ENCODE results near the gene ENAH. TPM values are rescaled to one million over a fixed set of nuclear protein-coding genes. Genes with fewer than 3 reads are reported as not detected.

The ENAH gene
- total and polyA plus RNA-seq, 9 of the 15 experiments (the other 6 are each of a cell fraction or from before 2014, with no cell fraction given): 0.03 to 1.2 (median 0.15) TPM

GRCh38 chr1:225527575-225527974, 125.3 kb downstream of the ENAH start:
- Histone ChIP-seq H3K27ac (ENCODE audit: extremely low read depth, low read depth, low read length) (no peak overlapping the region), H3K27me3 (ENCODE audit: control insufficient read depth in 2 of 2, insufficient read depth in 2 of 2, low read length in 2 of 2) (peaks cover 4 to 8% of the 10 kb centered on the region in 2 experiments; a peak in 4 of 5 replicates), H3K4me1 (replicated peaks in 1 of 2; ENCODE audit: control insufficient read depth in 2 of 2, insufficient read depth in 2 of 2, low read length in 2 of 2) (no peaks in the 10 kb centered on the region), H3K4me3 (no peak overlapping the region), H2AFZ (ENCODE audit: low read depth, low read length) (no peak overlapping the region), H3K4me2 (ENCODE audit: insufficient read depth, low read length) (no peak overlapping the region), H3K36me3 (ENCODE audit: control insufficient read depth, insufficient read depth, low read length) (no peaks in the 10 kb centered on the region), H3K9ac (ENCODE audit: insufficient read depth in 1 of 2, low read depth in 2 of 2, low read length in 2 of 2) (no peak overlapping the region), H4K20me1 (replicated peaks; ENCODE audit: control insufficient read depth, insufficient read depth, low read length) (no peaks in the 10 kb centered on the region), H3K79me2 (ENCODE audit: control insufficient read depth, insufficient read depth, low read length) (no peaks in the 10 kb centered on the region), H3K9me1 (ENCODE audit: control insufficient read depth, insufficient read depth, low read length) (no peaks in the 10 kb centered on the region), H3K9me3 (replicated peaks; ENCODE audit: control insufficient read depth, insufficient read depth, low read depth, low read length) (no peaks in the 10 kb centered on the region)
- 0% methylated on average over 5 of the region's 5 CpGs for WGBS (ENCODE audit: insufficient coverage, low coverage, missing lambda C conversion rate)
- no peak for FAIRE-seq
- TF ChIP-seq MEF2D (tag; conservative IDR thresholded peaks at IDR 0.05; ENCODE audit: low read depth) (no peak), POLR2G (IDR thresholded peaks at IDR 0.05; ENCODE audit: low read depth, low read length) (no peak), MYBL2 (IDR thresholded peaks at IDR 0.05; ENCODE audit: low read depth) (no peak), MYBL2 (CRISPR knock-in tag; IDR thresholded peaks at IDR 0.05; ENCODE audit: borderline replicate concordance) (no peak), ZNF668 (CRISPR knock-in tag; IDR thresholded peaks at IDR 0.05) (no peak), HIVEP1 (CRISPR knock-in tag; IDR thresholded peaks at IDR 0.05) (no peak), E2F3 (CRISPR knock-in tag; IDR thresholded peaks at IDR 0.05) (no peak), SNIP1 (IDR thresholded peaks at IDR 0.05; ENCODE audit: low read depth) (no peak), TSC22D4 (tag; IDR thresholded peaks at IDR 0.05) (no peak), KDM1A (IDR thresholded peaks at IDR 0.05) (no peak), ETV1 (tag; conservative IDR thresholded peaks at IDR 0.05; ENCODE audit: low read depth) (no peak), XRCC5 (IDR thresholded peaks at IDR 0.05; ENCODE audit: low read depth, low read length) (no peak), FOXA1 (IDR thresholded peaks at IDR 0.05; ENCODE audit: borderline replicate concordance) (no peak), C11orf30 (IDR thresholded peaks at IDR 0.05; ENCODE audit: low read depth) (no peak), BRF2 (IDR thresholded peaks at IDR 0.05; ENCODE audit: borderline replicate concordance, insufficient read depth, insufficient read length) (no peak), ZNF384 (IDR thresholded peaks at IDR 0.05; ENCODE audit: low read depth, low read length) (no peak)
- TF ChIP-seq, protein P1, sequence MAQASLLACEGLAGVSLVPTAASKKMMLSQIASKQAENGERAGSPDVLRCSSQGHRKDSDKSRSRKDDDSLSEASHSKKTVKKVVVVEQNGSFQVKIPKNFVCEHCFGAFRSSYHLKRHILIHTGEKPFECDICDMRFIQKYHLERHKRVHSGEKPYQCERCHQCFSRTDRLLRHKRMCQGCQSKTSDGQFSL (CRISPR knock-in tag; IDR thresholded peaks at IDR 0.05): no peak
- TF ChIP-seq, protein P1 (tag; IDR thresholded peaks at IDR 0.05): no peak
- TF ChIP-seq, protein P2, sequence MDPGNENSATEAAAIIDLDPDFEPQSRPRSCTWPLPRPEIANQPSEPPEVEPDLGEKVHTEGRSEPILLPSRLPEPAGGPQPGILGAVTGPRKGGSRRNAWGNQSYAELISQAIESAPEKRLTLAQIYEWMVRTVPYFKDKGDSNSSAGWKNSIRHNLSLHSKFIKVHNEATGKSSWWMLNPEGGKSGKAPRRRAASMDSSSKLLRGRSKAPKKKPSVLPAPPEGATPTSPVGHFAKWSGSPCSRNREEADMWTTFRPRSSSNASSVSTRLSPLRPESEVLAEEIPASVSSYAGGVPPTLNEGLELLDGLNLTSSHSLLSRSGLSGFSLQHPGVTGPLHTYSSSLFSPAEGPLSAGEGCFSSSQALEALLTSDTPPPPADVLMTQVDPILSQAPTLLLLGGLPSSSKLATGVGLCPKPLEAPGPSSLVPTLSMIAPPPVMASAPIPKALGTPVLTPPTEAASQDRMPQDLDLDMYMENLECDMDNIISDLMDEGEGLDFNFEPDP (CRISPR knock-in tag; IDR thresholded peaks at IDR 0.05): no peak
- POLR2A ChIA-PET: no interaction called here
- intact Hi-C loops (cut with micrococcal nuclease) (no loop called here), in situ Hi-C loops (cut with MboI) (no loop called here)
- no peak for DNase-seq (ENCODE audit: extremely low read depth in 1 of 4, low spot score in 3 of 4)
- CTCF ChIA-PET (ENCODE audit: low intra/inter-chr PET ratio): no interaction called here
- ATAC-seq: no peak
- BruUV-seq (replicated peaks): no TSS peak
